Activated T-cell treated with anti-CD3 and anti-CD28 coated beads, Interleukin-2, amount 50 U/mL, for 72 hours (primary cell): Measurements from ENCODE around the gene PTPN1. TPM values are rescaled to one million over a fixed set of nuclear protein-coding genes. Genes with fewer than 3 reads are reported as not detected.

Experiments used
- ATAC-seq, 2 donors: fragments of 150-1000 bp; cut with Tn5 transposase; replicated peaks in 1 of 2; 2 replicates each; pipeline ENCODE4 v1.10.0; 2021; ENCODE audit warnings: moderate library complexity in 2 of 2, mild to moderate bottlenecking in 1 of 2
- DNase-seq, 2 donors: peaks; one replicate each; pipeline ENCODE4 v3.0.0; 2021 to 2022; ENCODE audit warnings: mixed read lengths in 1 of 2
- H3K27ac Mint-ChIP-seq: one replicate; pipeline ENCODE4 v1.8.0; 2022; ENCODE audit warnings: mild to moderate bottlenecking, moderate library complexity, mixed read lengths
- H3K27me3 Mint-ChIP-seq: one replicate; pipeline ENCODE4 v1.8.0; 2022; ENCODE audit warnings: low read depth, mixed read lengths
- H3K36me3 Mint-ChIP-seq, 2 donors: one replicate each; pipeline ENCODE4 v1.8.0; 2022; ENCODE audit warnings: mixed read lengths in 2 of 2, mild to moderate bottlenecking in 1 of 2; ENCODE audit not compliant: insufficient read depth in 2 of 2
- H3K4me1 Mint-ChIP-seq: one replicate; pipeline ENCODE4 v1.8.0; 2022; ENCODE audit warnings: low read depth, mixed read lengths
- H3K4me3 Mint-ChIP-seq, 2 donors: one replicate each; pipeline ENCODE4 v1.8.0; 2022; ENCODE audit warnings: mild to moderate bottlenecking in 2 of 2, mixed read lengths in 2 of 2, moderate library complexity in 2 of 2
- H3K9me3 Mint-ChIP-seq, 2 donors: one replicate each; pipeline ENCODE4 v1.8.0; 2022; ENCODE audit warnings: mixed read lengths in 2 of 2
- total RNA-seq, 2 donors: library from RNA; stranded (reverse); gene quantifications; one replicate each; pipeline ENCODE4 v1.2.3, GENCODE V29; 2022

The PTPN1 gene
- total RNA-seq, 2 donors from 2014 or later: 138 TPM

- no peaks in the 10 kb centered on the region for H3K9me3 Mint-ChIP-seq
- peak overlapping the region; percentile 83 to 98 for H3K4me3 Mint-ChIP-seq
- peak overlapping the region; percentile 100 for H3K27ac Mint-ChIP-seq
- H3K27me3 Mint-ChIP-seq: no peaks in the 10 kb centered on the region
- H3K4me1 Mint-ChIP-seq: peaks cover 92% of the 10 kb centered on the region
- ATAC-seq (peak; percentile 73 to 77), DNase-seq (peak; percentile 67 to 68)
- H3K36me3 Mint-ChIP-seq: peaks cover 10 to 16% of the 10 kb centered on the region in 2 donors
Observed at GRCh38 chr20:50520222-50520880, 10.2 kb downstream of the PTPN1 start.

- Mint-ChIP-seq H3K4me3 (peak overlapping the region; percentile 16 to 56), H3K27ac (peak overlapping the region; percentile 100), H3K9me3 (no peaks in the 10 kb centered on the region), H3K27me3 (no peaks in the 10 kb centered on the region), H3K36me3 (peaks cover 10 to 16% of the 10 kb centered on the region in 2 donors), H3K4me1 (peaks cover 81% of the 10 kb centered on the region)
- ATAC-seq: no peak
- DNase-seq: no peak
Observed at GRCh38 chr20:50521221-50522052, 11.3 kb downstream of the PTPN1 start.

GRCh38 chr20:50522053-50522674, 12.0 kb downstream of the PTPN1 start:
- H3K9me3 Mint-ChIP-seq: no peaks in the 10 kb centered on the region
- H3K27ac Mint-ChIP-seq: peak overlapping the region; percentile 34
- H3K36me3 Mint-ChIP-seq: peaks cover 10 to 16% of the 10 kb centered on the region in 2 donors
- DNase-seq (no peak), ATAC-seq (no peak)
- H3K4me1 Mint-ChIP-seq: peaks cover 75% of the 10 kb centered on the region
- peak overlapping the region in 1 of 2 donors; percentile 56 for H3K4me3 Mint-ChIP-seq
- no peaks in the 10 kb centered on the region for H3K27me3 Mint-ChIP-seq

GRCh38 chr20:50523552-50524167, 13.5 kb downstream of the PTPN1 start:
- H3K4me1 Mint-ChIP-seq: peaks cover 60% of the 10 kb centered on the region
- peak overlapping the region; percentile 75 for H3K27ac Mint-ChIP-seq
- no peak for DNase-seq
- peaks cover 10 to 12% of the 10 kb centered on the region in 2 donors for H3K36me3 Mint-ChIP-seq
- H3K27me3 Mint-ChIP-seq: no peaks in the 10 kb centered on the region
- H3K9me3 Mint-ChIP-seq: no peaks in the 10 kb centered on the region
- no peak for ATAC-seq
- peak overlapping the region; percentile 55 to 58 for H3K4me3 Mint-ChIP-seq

GRCh38 chr20:50525681-50526080, 15.5 kb downstream of the PTPN1 start:
- peaks cover 6 to 10% of the 10 kb centered on the region in 2 donors for H3K36me3 Mint-ChIP-seq
- H3K4me3 Mint-ChIP-seq: no peak overlapping the region
- H3K27ac Mint-ChIP-seq: no peak overlapping the region
- peaks cover 40% of the 10 kb centered on the region for H3K4me1 Mint-ChIP-seq
- DNase-seq (no peak), ATAC-seq (no peak)
- no peaks in the 10 kb centered on the region for H3K27me3 Mint-ChIP-seq
- no peaks in the 10 kb centered on the region for H3K9me3 Mint-ChIP-seq

- no peak for ATAC-seq
- peaks cover 4 to 10% of the 10 kb centered on the region in 2 donors for H3K36me3 Mint-ChIP-seq
- no peak overlapping the region for H3K27ac Mint-ChIP-seq
Observed at GRCh38 chr20:50526403-50526989, 16.3 kb downstream of the PTPN1 start.

GRCh38 chr20:50527068-50527605, 17.0 kb downstream of the PTPN1 start:
- Mint-ChIP-seq H3K27ac (no peak overlapping the region), H3K9me3 (no peaks in the 10 kb centered on the region), H3K27me3 (no peaks in the 10 kb centered on the region), H3K4me1 (peaks cover 34% of the 10 kb centered on the region), H3K4me3 (no peak overlapping the region), H3K36me3 (peaks cover 4 to 10% of the 10 kb centered on the region in 2 donors)
- DNase-seq: no peak
- ATAC-seq: no peak

More at GRCh38 chr20:50526403-50526989, 16.3 kb downstream of the PTPN1 start:
- Mint-ChIP-seq H3K9me3 (no peaks in the 10 kb centered on the region), H3K4me3 (no peak overlapping the region), H3K4me1 (peaks cover 34% of the 10 kb centered on the region), H3K27me3 (no peaks in the 10 kb centered on the region)
- DNase-seq: no peak

GRCh38 chr20:50528129-50528528, 17.9 kb downstream of the PTPN1 start:
- Mint-ChIP-seq H3K4me3 (no peak overlapping the region), H3K27me3 (no peaks in the 10 kb centered on the region), H3K36me3 (peaks cover 2 to 6% of the 10 kb centered on the region in 2 donors), H3K9me3 (no peaks in the 10 kb centered on the region), H3K4me1 (peaks cover 34% of the 10 kb centered on the region), H3K27ac (no peak overlapping the region)
- ATAC-seq (peak; percentile 49 to 54), DNase-seq (no peak)

GRCh38 chr20:50528804-50529351, 18.7 kb downstream of the PTPN1 start:
- Mint-ChIP-seq H3K4me3 (peak overlapping the region in 1 of 2 donors; percentile 53), H3K27ac (peak overlapping the region; percentile 72), H3K9me3 (no peaks in the 10 kb centered on the region), H3K4me1 (peaks cover 34% of the 10 kb centered on the region), H3K27me3 (no peaks in the 10 kb centered on the region), H3K36me3 (peaks cover 2% of the 10 kb centered on the region in 2 donors)
- DNase-seq (no peak), ATAC-seq (peak; percentile 68 to 69)

GRCh38 chr20:50532221-50532620, 22.0 kb downstream of the PTPN1 start:
- Mint-ChIP-seq H3K27me3 (no peaks in the 10 kb centered on the region), H3K27ac (no peak overlapping the region), H3K4me3 (no peak overlapping the region), H3K9me3 (no peaks in the 10 kb centered on the region), H3K4me1 (peaks cover 50% of the 10 kb centered on the region), H3K36me3 (peaks cover 2 to 5% of the 10 kb centered on the region in 2 donors)
- ATAC-seq (no peak), DNase-seq (no peak)

- no peak for ATAC-seq
- Mint-ChIP-seq H3K27ac (peak overlapping the region; percentile 86), H3K4me3 (peak overlapping the region in 1 of 2 donors; percentile 44), H3K9me3 (no peaks in the 10 kb centered on the region), H3K36me3 (peaks cover 5 to 9% of the 10 kb centered on the region in 2 donors), H3K27me3 (no peaks in the 10 kb centered on the region), H3K4me1 (peaks cover 59% of the 10 kb centered on the region)
- DNase-seq: no peak
Observed at GRCh38 chr20:50533061-50533460, 22.9 kb downstream of the PTPN1 start.

- H3K4me1 Mint-ChIP-seq: peaks cover 63% of the 10 kb centered on the region
- no peaks in the 10 kb centered on the region for H3K27me3 Mint-ChIP-seq
- ATAC-seq: no peak
- peaks cover 5 to 9% of the 10 kb centered on the region in 2 donors for H3K36me3 Mint-ChIP-seq
- peak overlapping the region in 1 of 2 donors; percentile 14 for H3K4me3 Mint-ChIP-seq
- DNase-seq: no peak
- peak overlapping the region; percentile 35 for H3K27ac Mint-ChIP-seq
- no peaks in the 10 kb centered on the region for H3K9me3 Mint-ChIP-seq
Observed at GRCh38 chr20:50533464-50533863, 23.3 kb downstream of the PTPN1 start.
